ENCODE results near the gene PET100.

The PET100 gene

GRCh38 chr19:7627166-7627565 is 2.4 kb upstream of the PET100 start:
- no peaks in the 10 kb centered on the region for H3K9me2 ChIP-seq (replicated peaks; ENCODE audit: control insufficient read depth, low read length)
- TF ChIP-seq EZH2phosphoT487 (IDR thresholded peaks at IDR 0.05; ENCODE audit: borderline replicate concordance, low read length): no peak
- TF ChIP-seq, protein P1, sequence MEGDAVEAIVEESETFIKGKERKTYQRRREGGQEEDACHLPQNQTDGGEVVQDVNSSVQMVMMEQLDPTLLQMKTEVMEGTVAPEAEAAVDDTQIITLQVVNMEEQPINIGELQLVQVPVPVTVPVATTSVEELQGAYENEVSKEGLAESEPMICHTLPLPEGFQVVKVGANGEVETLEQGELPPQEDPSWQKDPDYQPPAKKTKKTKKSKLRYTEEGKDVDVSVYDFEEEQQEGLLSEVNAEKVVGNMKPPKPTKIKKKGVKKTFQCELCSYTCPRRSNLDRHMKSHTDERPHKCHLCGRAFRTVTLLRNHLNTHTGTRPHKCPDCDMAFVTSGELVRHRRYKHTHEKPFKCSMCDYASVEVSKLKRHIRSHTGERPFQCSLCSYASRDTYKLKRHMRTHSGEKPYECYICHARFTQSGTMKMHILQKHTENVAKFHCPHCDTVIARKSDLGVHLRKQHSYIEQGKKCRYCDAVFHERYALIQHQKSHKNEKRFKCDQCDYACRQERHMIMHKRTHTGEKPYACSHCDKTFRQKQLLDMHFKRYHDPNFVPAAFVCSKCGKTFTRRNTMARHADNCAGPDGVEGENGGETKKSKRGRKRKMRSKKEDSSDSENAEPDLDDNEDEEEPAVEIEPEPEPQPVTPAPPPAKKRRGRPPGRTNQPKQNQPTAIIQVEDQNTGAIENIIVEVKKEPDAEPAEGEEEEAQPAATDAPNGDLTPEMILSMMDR (IDR thresholded peaks at IDR 0.05; ENCODE audit: low read depth, low read length, poor library complexity, severe bottlenecking): no peak

DNA sequence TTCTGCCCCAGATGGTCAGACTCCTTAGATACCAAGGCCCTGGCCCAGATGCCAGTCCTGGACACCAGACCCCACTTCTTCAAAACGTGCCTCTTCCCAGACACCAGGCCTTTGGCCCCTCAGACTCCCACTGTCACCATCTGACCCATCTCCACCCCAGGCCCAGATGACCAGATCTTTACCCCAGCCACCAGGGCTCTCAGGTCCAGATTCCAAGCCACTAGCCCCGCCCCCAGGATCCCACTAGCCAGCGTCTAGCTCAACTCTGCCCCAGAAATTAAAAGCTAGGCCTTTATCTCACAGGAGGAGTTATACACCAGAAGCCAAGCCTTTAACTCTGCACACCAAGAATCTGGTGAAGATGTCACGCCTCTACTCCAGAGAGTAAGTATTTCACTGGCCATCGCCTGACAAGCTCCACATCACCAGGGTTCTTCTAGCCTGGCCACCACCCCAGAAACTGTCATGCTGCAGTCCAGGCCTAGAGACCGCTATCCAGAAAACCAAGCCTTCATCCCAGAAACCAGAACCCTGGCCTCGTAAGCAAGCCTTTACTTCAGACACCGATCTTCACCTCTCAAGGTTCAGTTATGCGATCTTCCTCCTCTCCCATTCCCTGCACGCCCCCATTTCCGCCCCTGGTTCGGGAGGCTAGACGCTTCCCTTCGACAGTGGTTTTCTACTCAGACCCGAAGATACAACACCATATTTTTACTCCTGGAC is 843 bp upstream of the PET100 start:
- Histone ChIP-seq H3K27ac (ENCODE audit: low read depth, low read length) (no peak overlapping the region), H3K27me3 (ENCODE audit: control insufficient read depth, low read length) (no peaks in the 10 kb centered on the region), H3K9me3 (ENCODE audit: control insufficient read depth, insufficient read depth, low read length) (no peaks in the 10 kb centered on the region), H3K4me1 (ENCODE audit: control insufficient read depth, low read length) (peaks cover 21% of the 10 kb centered on the region), H3K4me3 (ENCODE audit: low read length) (peak overlapping the region; percentile 91), H3K9me2 (replicated peaks; ENCODE audit: control insufficient read depth, low read length) (no peaks in the 10 kb centered on the region), H3F3A (ENCODE audit: control insufficient read depth, insufficient read depth) (no peaks in the 10 kb centered on the region), H3K79me2 (ENCODE audit: control insufficient read depth, low read length) (peaks cover 60% of the 10 kb centered on the region), H3K36me3 (ENCODE audit: control insufficient read depth, low read length) (peaks cover 28% of the 10 kb centered on the region), H3K4me2 (ENCODE audit: low read length) (peak overlapping the region; percentile 90), H4K20me1 (ENCODE audit: control insufficient read depth, insufficient read depth, low read depth, low read length) (no peaks in the 10 kb centered on the region)
- TF ChIP-seq EZH2phosphoT487 (IDR thresholded peaks at IDR 0.05; ENCODE audit: borderline replicate concordance, low read length): no peak

More at GRCh38 chr19:7627166-7627565, 2.4 kb upstream of the PET100 start:
- Histone ChIP-seq H4K20me1 (ENCODE audit: control insufficient read depth, insufficient read depth, low read depth, low read length) (no peaks in the 10 kb centered on the region), H3K27ac (ENCODE audit: low read depth, low read length) (no peak overlapping the region), H3K4me1 (ENCODE audit: control insufficient read depth, low read length) (peaks cover 21% of the 10 kb centered on the region), H3K36me3 (ENCODE audit: control insufficient read depth, low read length) (peaks cover 39% of the 10 kb centered on the region), H3K4me2 (ENCODE audit: low read length) (no peak overlapping the region), H3K79me2 (ENCODE audit: control insufficient read depth, low read length) (peaks cover 60% of the 10 kb centered on the region), H3K9me3 (ENCODE audit: control insufficient read depth, insufficient read depth, low read length) (no peaks in the 10 kb centered on the region), H3K4me3 (ENCODE audit: low read length) (no peak overlapping the region), H3F3A (ENCODE audit: control insufficient read depth, insufficient read depth) (no peaks in the 10 kb centered on the region), H3K27me3 (ENCODE audit: control insufficient read depth, low read length) (no peaks in the 10 kb centered on the region)

DNA sequence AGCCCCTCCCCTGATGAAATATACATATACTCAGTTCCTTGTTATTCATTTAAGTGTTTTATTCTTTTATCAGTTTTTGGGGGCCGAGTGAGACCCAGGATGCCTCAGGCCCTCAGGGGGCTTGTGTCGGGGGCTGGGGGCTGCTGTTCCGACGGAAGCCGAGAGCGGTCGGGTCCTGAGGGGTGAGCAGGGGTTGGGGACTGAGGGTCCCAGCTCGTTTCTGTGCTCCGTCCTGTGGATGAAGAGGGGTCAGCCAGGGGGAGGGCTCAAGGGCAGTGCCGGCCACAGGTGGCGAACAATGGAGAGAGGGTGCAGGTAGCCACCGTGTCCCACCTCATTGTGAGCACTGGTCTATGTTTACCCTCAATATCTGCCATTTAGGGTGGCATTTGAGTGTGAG is 2.0 kb downstream of the PET100 start:
- H3K9me3 ChIP-seq (ENCODE audit: control insufficient read depth, insufficient read depth, low read length): no peaks in the 10 kb centered on the region
- no peak overlapping the region for H3K27ac ChIP-seq (ENCODE audit: low read depth, low read length)
- peaks cover 53% of the 10 kb centered on the region for H3K79me2 ChIP-seq (ENCODE audit: control insufficient read depth, low read length)
- peaks cover 12% of the 10 kb centered on the region for H3K36me3 ChIP-seq (ENCODE audit: control insufficient read depth, low read length)
- H3F3A ChIP-seq (ENCODE audit: control insufficient read depth, insufficient read depth): no peaks in the 10 kb centered on the region
- TF ChIP-seq, protein P1 (IDR thresholded peaks at IDR 0.05; ENCODE audit: low read depth, low read length, poor library complexity, severe bottlenecking): no peak
- TF ChIP-seq EZH2phosphoT487 (IDR thresholded peaks at IDR 0.05; ENCODE audit: borderline replicate concordance, low read length): no peak
- no peak overlapping the region for H3K4me3 ChIP-seq (ENCODE audit: low read length)
- no peaks in the 10 kb centered on the region for H3K27me3 ChIP-seq (ENCODE audit: control insufficient read depth, low read length)
- H3K9me2 ChIP-seq (replicated peaks; ENCODE audit: control insufficient read depth, low read length): no peaks in the 10 kb centered on the region
- peaks cover 35% of the 10 kb centered on the region for H3K4me1 ChIP-seq (ENCODE audit: control insufficient read depth, low read length)
- no peaks in the 10 kb centered on the region for H4K20me1 ChIP-seq (ENCODE audit: control insufficient read depth, insufficient read depth, low read depth, low read length)
- H3K4me2 ChIP-seq (ENCODE audit: low read length): no peak overlapping the region
